CD14-positive monocyte (primary cell): ENCODE measurements around the gene ZNF436. TPM values are rescaled to one million over a fixed set of nuclear protein-coding genes. Genes with fewer than 3 reads are reported as not detected.

Experiments
- DNase-seq, 3 donors: peaks; one replicate each; pipeline ENCODE4 v3.0.0-alpha.2; 2011 to 2022
- H2AFZ ChIP-seq: 2 replicates; pipeline ENCODE4 v1.6.0; 2012; ENCODE audit warnings: mild to moderate bottlenecking, low read depth, low read length, inconsistent platforms; ENCODE audit not compliant: insufficient read depth, poor library complexity, severe bottlenecking
- H3K27ac ChIP-seq, 2 donors: 1 replicate in 1 of 2; 2 replicates in 1 of 2; pipeline ENCODE4 v1.5.1; 2012 to 2013; ENCODE audit warnings: low read length in 2 of 2, control low read depth in 1 of 2, inconsistent platforms in 1 of 2, low read depth in 1 of 2, mild to moderate bottlenecking in 1 of 2
- H3K27me3 ChIP-seq, 2 donors: one replicate each; pipeline versions ENCODE4 v1.6.0 to v1.6.1; 2011 to 2013; ENCODE audit warnings: low read length in 2 of 2; ENCODE audit not compliant: control insufficient read depth in 2 of 2, insufficient read depth in 2 of 2
- H3K36me3 ChIP-seq, 2 donors: replicated peaks in 1 of 2; 1 replicate in 1 of 2; 2 replicates in 1 of 2; pipeline versions ENCODE4 v1.5.1 to v1.6.1; 2012 to 2013; ENCODE audit warnings: low read length in 2 of 2, control low read depth in 1 of 2, inconsistent platforms in 1 of 2, mild to moderate bottlenecking in 1 of 2; ENCODE audit not compliant: insufficient read depth in 2 of 2, control insufficient read depth in 1 of 2
- H3K4me1 ChIP-seq, 2 donors: 1 replicate in 1 of 2; 2 replicates in 1 of 2; pipeline versions ENCODE4 v1.5.1 to v1.6.1; 2012 to 2013; ENCODE audit warnings: low read length in 2 of 2, control low read depth in 1 of 2, inconsistent platforms in 1 of 2, mild to moderate bottlenecking in 1 of 2, moderate library complexity in 1 of 2; ENCODE audit not compliant: insufficient read depth in 2 of 2, control insufficient read depth in 1 of 2
- H3K4me2 ChIP-seq: replicated peaks from 2 replicates; pipeline ENCODE3; 2012; ENCODE audit warnings: low read length, moderate library complexity, mild to moderate bottlenecking; ENCODE audit not compliant: poor library complexity, severe bottlenecking; ENCODE audit errors: extremely low read depth
- H3K4me3 ChIP-seq, 3 experiments: fragments of 200-600 bp in 1 of 3; sonication (generic) in 1 of 3; replicated peaks in 1 of 3; 1 replicate in 2 of 3; 2 replicates in 1 of 3; pipeline ENCODE4 v1.5.1; 2011 to 2013; ENCODE audit warnings: low read length in 3 of 3, mild to moderate bottlenecking in 3 of 3, control low read depth in 2 of 3, low read depth in 2 of 3, inconsistent platforms in 1 of 3, moderate library complexity in 1 of 3
- H3K79me2 ChIP-seq: 2 replicates; pipeline ENCODE4 v1.6.0; 2012; ENCODE audit warnings: mild to moderate bottlenecking, control low read depth, inconsistent platforms, low read length, moderate library complexity; ENCODE audit not compliant: insufficient read depth
- H3K9ac ChIP-seq: 2 replicates; pipeline ENCODE4 v1.6.0; 2017; ENCODE audit warnings: low read length, mild to moderate bottlenecking; ENCODE audit not compliant: insufficient read depth, poor library complexity, severe bottlenecking
- H3K9me3 ChIP-seq, 2 donors: replicated peaks in 1 of 2; 1 replicate in 1 of 2; 2 replicates in 1 of 2; pipeline versions ENCODE4 v1.5.1 to v1.6.1; 2012 to 2013; ENCODE audit warnings: low read length in 2 of 2, control low read depth in 1 of 2; ENCODE audit not compliant: control insufficient read depth in 1 of 2, insufficient read depth in 1 of 2
- H4K20me1 ChIP-seq: 2 replicates; pipeline ENCODE4 v1.6.0; 2012; ENCODE audit warnings: mild to moderate bottlenecking, low read length, control low read depth, moderate library complexity; ENCODE audit not compliant: insufficient read depth
- H3K27ac Mint-ChIP-seq, 7 donors: one replicate each; pipeline ENCODE4 v1.8.0; 2020; ENCODE audit warnings: mild to moderate bottlenecking in 7 of 7, mixed read lengths in 7 of 7, moderate library complexity in 6 of 7, inconsistent platforms in 2 of 7
- H3K27me3 Mint-ChIP-seq, 3 donors: one replicate each; pipeline ENCODE4 v1.8.0; 2021 to 2022; ENCODE audit warnings: low read depth in 3 of 3, mild to moderate bottlenecking in 3 of 3, mixed read lengths in 3 of 3, moderate library complexity in 3 of 3, inconsistent platforms in 1 of 3
- H3K36me3 Mint-ChIP-seq, 2 donors: one replicate each; pipeline ENCODE4 v1.8.0; 2020; ENCODE audit warnings: mixed read lengths in 2 of 2, inconsistent platforms in 1 of 2, mild to moderate bottlenecking in 1 of 2
- H3K4me1 Mint-ChIP-seq: one replicate; pipeline ENCODE4 v1.8.0; 2020; ENCODE audit warnings: mild to moderate bottlenecking, mixed read lengths
- H3K4me3 Mint-ChIP-seq, 2 donors: one replicate each; pipeline ENCODE4 v1.8.0; 2020; ENCODE audit warnings: mild to moderate bottlenecking in 2 of 2, mixed read lengths in 2 of 2, moderate library complexity in 1 of 2
- H3K9me3 Mint-ChIP-seq, 7 donors: one replicate each; pipeline ENCODE4 v1.8.0; 2020 to 2022; ENCODE audit warnings: mixed read lengths in 7 of 7, mild to moderate bottlenecking in 6 of 7, moderate library complexity in 6 of 7, inconsistent platforms in 2 of 7
- CTCF ChIP-seq: fragments of 200-600 bp; IDR thresholded peaks from one replicate; pipeline ENCODE4 v1.8.0; 2022; ENCODE audit warnings: antibody characterized with exemption, mild to moderate bottlenecking
- WGBS: methylation state at CpG from one replicate; pipeline ENCODE4 v1.1.5; 2013; ENCODE audit warnings: missing lambda C conversion rate; ENCODE audit not compliant: insufficient coverage; 5-methylcytosine and 5-hydroxymethylcytosine counted together
- intact Hi-C, 2 donors: fragments of 100-400 bp; cut with micrococcal nuclease; formaldehyde crosslinking; loops; one replicate each; pipeline versions ENCODE4 v1.15.0 to v1.15.1; 2023
- polyA plus RNA-seq, 3 donors: library from polyadenylated mRNA; depleted of rRNA in 1 of 3; unstranded in 2 of 3; stranded (reverse) in 1 of 3; fragments of 300-500 nt in 2 of 3; fragments of >200 nt in 1 of 3; fragmentation: Illumina TruSeq in 2 of 3; gene quantifications; 1 replicate in 2 of 3; 2 replicates in 1 of 3; pipeline ENCODE4 v1.2.3, GENCODE V29; 2012 to 2021

ZNF436 gene
- polyA plus RNA-seq, 3 donors, result 1.4 to 2.4 (median 2.0) TPM

GRCh38 chr1:23339632-23340031 is 30.0 kb downstream of the ZNF436 start:
- H3K4me2 ChIP-seq, result no peak overlapping the region
- peaks cover 78% of the 10 kb centered on the region for H4K20me1 ChIP-seq
- Mint-ChIP-seq H3K27me3 (peaks cover 0 to 1% (median 0%) of the 10 kb centered on the region in 3 donors), H3K27ac (peak overlapping the region in 4 of 7 donors; percentile 0 to 64 (median 48)), H3K4me1 (peaks cover 44% of the 10 kb centered on the region), H3K9me3 (no peaks in the 10 kb centered on the region), H3K4me3 (no peak overlapping the region), H3K36me3 (peaks cover 26 to 36% of the 10 kb centered on the region in 2 donors)
- H3K4me1 ChIP-seq, result peaks cover 22 to 33% of the 10 kb centered on the region in 2 donors
- H3K27ac ChIP-seq, result peak overlapping the region in 1 of 2 donors; percentile 11
- H3K79me2 ChIP-seq, result peaks cover 85% of the 10 kb centered on the region
- no peaks in the 10 kb centered on the region for H3K9me3 ChIP-seq
- WGBS, result 100% methylated on average over 2 of the region's 4 CpGs
- intact Hi-C loops, result loop anchor here (5.0 to 10.0 kb wide), 3 partner anchors 55 to 188 kb away; no protein-coding TSS in a partner anchor
- H3K27me3 ChIP-seq, result no peaks in the 10 kb centered on the region
- H3K4me3 ChIP-seq, result no peak overlapping the region
- H2AFZ ChIP-seq, result no peak overlapping the region
- H3K9ac ChIP-seq, result no peak overlapping the region
- peaks cover 20 to 36% of the 10 kb centered on the region in 2 donors for H3K36me3 ChIP-seq
- DNase-seq, result no peak
- no peak for TF ChIP-seq CTCF

- no peak overlapping the region for H2AFZ ChIP-seq
- H3K4me1 Mint-ChIP-seq, result peaks cover 39% of the 10 kb centered on the region
- peaks cover 87% of the 10 kb centered on the region for H3K79me2 ChIP-seq
- H3K36me3 Mint-ChIP-seq, result peaks cover 36 to 54% of the 10 kb centered on the region in 2 donors
- no peaks in the 10 kb centered on the region for H3K9me3 ChIP-seq
- peaks cover 78% of the 10 kb centered on the region for H4K20me1 ChIP-seq
- H3K4me1 ChIP-seq, result peaks cover 17 to 25% of the 10 kb centered on the region in 2 donors
- no peak for TF ChIP-seq CTCF
- intact Hi-C loops, result no loop called here
- H3K27me3 ChIP-seq, result no peaks in the 10 kb centered on the region
- H3K4me3 ChIP-seq, result no peak overlapping the region
- no peaks in the 10 kb centered on the region for H3K9me3 Mint-ChIP-seq
- peak overlapping the region in 1 of 7 donors; percentile 1 for H3K27ac Mint-ChIP-seq
- H3K4me2 ChIP-seq, result no peak overlapping the region
- H3K27me3 Mint-ChIP-seq, result no peaks in the 10 kb centered on the region
- H3K4me3 Mint-ChIP-seq, result no peak overlapping the region
- WGBS, result no CpG with 5 or more reads among the region's 2 CpGs
- no peak overlapping the region for H3K9ac ChIP-seq
- DNase-seq, result no peak
- peaks cover 36 to 54% of the 10 kb centered on the region in 2 donors for H3K36me3 ChIP-seq
- no peak overlapping the region for H3K27ac ChIP-seq
These were observed 31.8 kb downstream of the ZNF436 start for GRCh38 chr1:23337869-23338268.
